Measurements from ENCODE around the gene IL2RA. TPM values are rescaled to one million over a fixed set of nuclear protein-coding genes. Genes with fewer than 3 reads are reported as not detected.
A peak's percentile ranks its signal among the peaks of the same experiment; 100 is the strongest.

IL2RA gene
- total RNA-seq, 1 experiment from 2014 or later, result not detected

- Mint-ChIP-seq H3K9me3 (ENCODE audit: low read depth, unreplicated experiment) (peaks cover 5% of the 10 kb centered on the region), H3K4me1 (ENCODE audit: low read depth, unreplicated experiment) (no peaks in the 10 kb centered on the region), H3K27ac (ENCODE audit: unreplicated experiment) (no peak overlapping the region), H3K4me3 (ENCODE audit: low read depth, unreplicated experiment) (no peak overlapping the region), H3K36me3 (ENCODE audit: insufficient read depth, unreplicated experiment) (no peaks in the 10 kb centered on the region), H3K27me3 (ENCODE audit: unreplicated experiment) (peaks cover 65% of the 10 kb centered on the region)
- intact Hi-C loops (cut with micrococcal nuclease; ENCODE audit: unreplicated experiment), result loop anchor here (10.0 kb wide), 1 partner anchor 386 kb away; no protein-coding TSS in a partner anchor
- DNase-seq, result no peak
- CTCF ChIA-PET, result no interaction called here
- TF ChIP-seq CTCF (IDR thresholded peaks at IDR 0.05; ENCODE audit: unreplicated experiment), result no peak
- BruUV-seq (replicated peaks), result no TSS peak
Measured at GRCh38 chr10:6019010-6019782, 43.0 kb downstream of the IL2RA start.

GRCh38 chr10:6018422-6018821 lies 43.7 kb downstream of the IL2RA start:
- intact Hi-C loops (cut with micrococcal nuclease; ENCODE audit: unreplicated experiment), result loop anchor here (10.0 kb wide), 1 partner anchor 386 kb away; no protein-coding TSS in a partner anchor
- Mint-ChIP-seq H3K36me3 (ENCODE audit: insufficient read depth, unreplicated experiment) (no peaks in the 10 kb centered on the region), H3K9me3 (ENCODE audit: low read depth, unreplicated experiment) (peaks cover 5% of the 10 kb centered on the region), H3K4me3 (ENCODE audit: low read depth, unreplicated experiment) (no peak overlapping the region), H3K27me3 (ENCODE audit: unreplicated experiment) (peaks cover 58% of the 10 kb centered on the region), H3K27ac (ENCODE audit: unreplicated experiment) (no peak overlapping the region), H3K4me1 (ENCODE audit: low read depth, unreplicated experiment) (no peaks in the 10 kb centered on the region)
- no peak for DNase-seq
- CTCF ChIA-PET, result no interaction called here
- no TSS peak for BruUV-seq (replicated peaks)
- TF ChIP-seq CTCF (IDR thresholded peaks at IDR 0.05; ENCODE audit: unreplicated experiment), result no peak

GRCh38 chr10:6017781-6018354 lies 44.3 kb downstream of the IL2RA start:
- CTCF ChIA-PET, result no interaction called here
- intact Hi-C loops (cut with micrococcal nuclease; ENCODE audit: unreplicated experiment), result loop anchor here (10.0 kb wide), 1 partner anchor 387 kb away; no protein-coding TSS in a partner anchor
- no peak for DNase-seq
- Mint-ChIP-seq H3K9me3 (ENCODE audit: low read depth, unreplicated experiment) (peaks cover 5% of the 10 kb centered on the region), H3K27me3 (ENCODE audit: unreplicated experiment) (peaks cover 54% of the 10 kb centered on the region), H3K36me3 (ENCODE audit: insufficient read depth, unreplicated experiment) (no peaks in the 10 kb centered on the region), H3K4me3 (ENCODE audit: low read depth, unreplicated experiment) (no peak overlapping the region), H3K4me1 (ENCODE audit: low read depth, unreplicated experiment) (no peaks in the 10 kb centered on the region), H3K27ac (ENCODE audit: unreplicated experiment) (no peak overlapping the region)
- no TSS peak for BruUV-seq (replicated peaks)
- TF ChIP-seq CTCF (IDR thresholded peaks at IDR 0.05; ENCODE audit: unreplicated experiment), result no peak

GRCh38 chr10:6014241-6014761 lies 47.9 kb downstream of the IL2RA start:
- CTCF ChIA-PET, result interaction anchor here (0.6 to 1.3 kb wide), 7 partner anchors 8 to 387 kb away, joined by 3 to 5 read pairs (median 3); partner anchors contain the start of genes ANKRD16 and FBH1
- Mint-ChIP-seq H3K27ac (ENCODE audit: unreplicated experiment) (no peak overlapping the region), H3K4me3 (ENCODE audit: low read depth, unreplicated experiment) (no peak overlapping the region), H3K27me3 (ENCODE audit: unreplicated experiment) (peaks cover 42% of the 10 kb centered on the region), H3K4me1 (ENCODE audit: low read depth, unreplicated experiment) (no peaks in the 10 kb centered on the region), H3K9me3 (ENCODE audit: low read depth, unreplicated experiment) (peaks cover 7% of the 10 kb centered on the region), H3K36me3 (ENCODE audit: insufficient read depth, unreplicated experiment) (no peaks in the 10 kb centered on the region)
- peak; percentile 64 for DNase-seq
- no TSS peak for BruUV-seq (replicated peaks)
- intact Hi-C loops (cut with micrococcal nuclease; ENCODE audit: unreplicated experiment), result loop anchor here (1.0 to 10.0 kb wide), 3 partner anchors 65 to 390 kb away; partner anchors contain the start of gene RBM17
- TF ChIP-seq CTCF (IDR thresholded peaks at IDR 0.05; ENCODE audit: unreplicated experiment), result peak; percentile 53
